SK-N-SH (cell line): ENCODE data around the gene DCUN1D1. TPM values are rescaled to one million over a fixed set of nuclear protein-coding genes. Genes with fewer than 3 reads are reported as not detected.

ENCODE experiments used
- CTCF ChIA-PET: fragments of 300-600, 350-600 bp; formaldehyde crosslinking; extraction: SDS; loops from one replicate; lab custom pipeline; 2021; lab: Yijun Ruan, JAX
- POLR2A ChIA-PET: fragments of 350-600 bp; sonication (Branson Sonifier 250); formaldehyde crosslinking; extraction: SDS; loops from one replicate; lab custom pipeline; 2020; ENCODE audit warnings: antibody characterized with exemption, inconsistent platforms; lab: Yijun Ruan, JAX
- DNase-seq: peaks from one replicate; pipeline ENCODE4 v3.0.0; 2012
- H2AFZ ChIP-seq: fragments of 200-600 bp; sonication (generic); 2 replicates; pipeline ENCODE4 v1.8.1; 2016; ENCODE audit warnings: antibody characterized with exemption, mild to moderate bottlenecking, low read depth
- H3F3A ChIP-seq: fragments of 200-600 bp; sonication (generic); replicated peaks from 2 replicates; pipeline ENCODE3; 2016; ENCODE audit warnings: antibody characterized with exemption, mild to moderate bottlenecking; ENCODE audit not compliant: insufficient read depth
- H3K27ac ChIP-seq, 2 experiments: fragments of 200-500 bp in 1 of 2; fragments of 200-600 bp in 1 of 2; sonication (Bioruptor generic) in 1 of 2; sonication (generic), shearing (Covaris generic) in 1 of 2; 2 replicates each; pipeline versions ENCODE4 v1.5.1 to v1.6.1; 2014 to 2016; ENCODE audit warnings: low read depth in 2 of 2, inconsistent platforms in 1 of 2, low read length in 1 of 2, mild to moderate bottlenecking in 1 of 2, mixed read lengths in 1 of 2
- H3K27me3 ChIP-seq: fragments of 200-600 bp; sonication (generic), shearing (Covaris generic); 2 replicates; pipeline ENCODE4 v1.6.1; 2016; ENCODE audit warnings: mixed run types; ENCODE audit not compliant: insufficient read depth
- H3K36me3 ChIP-seq, 2 experiments: fragments of 200-500 bp in 1 of 2; fragments of 200-600 bp in 1 of 2; sonication (Bioruptor generic) in 1 of 2; sonication (generic) in 1 of 2; replicated peaks in 1 of 2; 2 replicates each; pipeline versions ENCODE3 to v1.5.1; 2014 to 2016; ENCODE audit warnings: low read length in 1 of 2, mild to moderate bottlenecking in 1 of 2; ENCODE audit not compliant: insufficient read depth in 2 of 2, control insufficient read depth in 1 of 2
- H3K4me1 ChIP-seq, 2 experiments: fragments of 200-500 bp in 1 of 2; fragments of 200-600 bp in 1 of 2; sonication (Bioruptor generic) in 1 of 2; sonication (generic), shearing (Covaris generic) in 1 of 2; 2 replicates each; pipeline versions ENCODE4 v1.5.1 to v1.6.1; 2014 to 2016; ENCODE audit warnings: low read depth in 1 of 2, low read length in 1 of 2, mixed run types in 1 of 2; ENCODE audit not compliant: insufficient read depth in 2 of 2, control insufficient read depth in 1 of 2
- H3K4me2 ChIP-seq: fragments of 200-600 bp; sonication (generic), shearing (Covaris generic); 2 replicates; pipeline ENCODE4 v1.6.1; 2017; ENCODE audit warnings: mixed run types
- H3K4me3 ChIP-seq, 2 experiments: fragments of 200-500 bp in 1 of 2; fragments of 200-600 bp in 1 of 2; sonication (Bioruptor generic) in 1 of 2; sonication (generic), shearing (Covaris generic) in 1 of 2; 2 replicates each; pipeline versions ENCODE4 v1.5.1 to v1.8.1; 2014 to 2016; ENCODE audit warnings: low read depth in 2 of 2, inconsistent platforms in 1 of 2, low read length in 1 of 2, mild to moderate bottlenecking in 1 of 2, mixed read lengths in 1 of 2, moderate library complexity in 1 of 2
- H3K79me2 ChIP-seq: fragments of 200-600 bp; sonication (generic); 2 replicates; pipeline ENCODE4 v1.8.1; 2017; ENCODE audit warnings: mild to moderate bottlenecking; ENCODE audit not compliant: insufficient read depth
- H3K9ac ChIP-seq: fragments of 200-600 bp; sonication (generic); 2 replicates; pipeline ENCODE4 v1.6.1; 2017; ENCODE audit warnings: mixed run types
- H3K9me2 ChIP-seq: fragments of 200-600 bp; sonication (generic); 2 replicates; pipeline ENCODE4 v1.6.1; 2017; ENCODE audit warnings: mixed run types
- H3K9me3 ChIP-seq: fragments of 200-600 bp; sonication (generic); 2 replicates; pipeline ENCODE4 v1.6.1; 2017; ENCODE audit warnings: mixed run types, mild to moderate bottlenecking, moderate library complexity
- H4K20me1 ChIP-seq: fragments of 200-600 bp; sonication (generic); 2 replicates; pipeline ENCODE4 v1.6.1; 2017; ENCODE audit warnings: mild to moderate bottlenecking, mixed run types; ENCODE audit not compliant: insufficient read depth
- CHD2 ChIP-seq: fragments of 150-350 bp; IDR thresholded peaks from 2 replicates; pipeline ENCODE4 v1.6.1; 2018; ENCODE audit warnings: low read length; ENCODE audit not compliant: partially characterized antibody
- ELF1 ChIP-seq: IDR thresholded peaks from 2 replicates; pipeline ENCODE4 v1.4.0; 2012
- EP300 ChIP-seq, 2 experiments: IDR thresholded peaks; 2 replicates each; pipeline versions ENCODE4 v1.4.0 to v1.6.1; 2012; ENCODE audit warnings: borderline replicate concordance in 1 of 2, low read depth in 1 of 2, low read length in 1 of 2
- EZH2phosphoT487 ChIP-seq: fragments of 200-600 bp; sonication (generic); IDR thresholded peaks from 2 replicates; pipeline ENCODE4 v1.6.1; 2017; ENCODE audit warnings: low read depth, mixed run types, mild to moderate bottlenecking, antibody characterized with exemption, moderate library complexity, borderline replicate concordance
- FOXJ3 ChIP-seq: sonication (generic); formaldehyde crosslinking; IDR thresholded peaks from 2 replicates; pipeline ENCODE4 v1.5.1; 2020; ENCODE audit warnings: mild to moderate bottlenecking, missing genetic modification reagents
- FOXM1 ChIP-seq: IDR thresholded peaks from 2 replicates; pipeline ENCODE4 v1.4.0; 2012; ENCODE audit warnings: low read depth, mild to moderate bottlenecking
- GABPA ChIP-seq: IDR thresholded peaks from 2 replicates; pipeline ENCODE4 v1.4.0; 2012; ENCODE audit warnings: low read depth, mild to moderate bottlenecking
- GATA2 ChIP-seq: sonication (generic); formaldehyde crosslinking; IDR thresholded peaks from 2 replicates; pipeline ENCODE4 v1.5.0; 2020; ENCODE audit warnings: mild to moderate bottlenecking, missing genetic modification reagents
- JUND ChIP-seq: IDR thresholded peaks from 2 replicates; pipeline ENCODE4 v1.4.0; 2012
- MEF2A ChIP-seq: IDR thresholded peaks from 2 replicates; pipeline ENCODE4 v1.4.0; 2012; ENCODE audit warnings: low read depth, borderline replicate concordance
- MXI1 ChIP-seq: IDR thresholded peaks from 2 replicates; pipeline ENCODE4 v1.6.1; 2012; ENCODE audit warnings: mild to moderate bottlenecking, low read depth, low read length, improper control_type of control experiment
- NRF1 ChIP-seq: IDR thresholded peaks from 2 replicates; pipeline ENCODE4 v1.6.1; 2012; ENCODE audit warnings: low read depth, mild to moderate bottlenecking, low read length
- POLR2AphosphoS5 ChIP-seq: IDR thresholded peaks from 2 replicates; pipeline ENCODE4 v1.6.1; 2012; ENCODE audit warnings: low read depth, low read length
- RAD21 ChIP-seq: IDR thresholded peaks from 2 replicates; pipeline ENCODE4 v1.6.1; 2012; ENCODE audit warnings: mild to moderate bottlenecking, low read length
- SIN3A ChIP-seq: IDR thresholded peaks from 2 replicates; pipeline ENCODE4 v1.6.1; 2012; ENCODE audit warnings: low read depth, mild to moderate bottlenecking, low read length, moderate library complexity, borderline replicate concordance
- SMC3 ChIP-seq: IDR thresholded peaks from 2 replicates; pipeline ENCODE4 v1.6.1; 2012; ENCODE audit warnings: low read depth, low read length, improper control_type of control experiment
- TCF12 ChIP-seq: IDR thresholded peaks from 2 replicates; pipeline ENCODE4 v1.4.0; 2012
- TEAD4 ChIP-seq: IDR thresholded peaks from 2 replicates; pipeline ENCODE4 v1.4.0; 2012; ENCODE audit warnings: mild to moderate bottlenecking, borderline replicate concordance; ENCODE audit not compliant: insufficient read depth
- WGBS: methylation state at CpG from one replicate; pipeline ENCODE4 v1.1.6; 2017; ENCODE audit warnings: low lambda C conversion rate; 5-methylcytosine and 5-hydroxymethylcytosine counted together
- polyA plus RNA-seq, 3 experiments: library from polyadenylated mRNA; depleted of rRNA; stranded (reverse); fragments of >200 nt; gene quantifications; 2 replicates each; pipeline ENCODE4 v1.2.3, GENCODE V29; 2012
- TF ChIP-seq, protein P1 (sequence below): fragments of 150-350 bp; IDR thresholded peaks from 2 replicates; pipeline ENCODE4 v1.6.1; 2017; ENCODE audit warnings: antibody characterized with exemption, low read length, low read depth, borderline replicate concordance
- TF ChIP-seq, protein P2 (sequence below): IDR thresholded peaks from 2 replicates; pipeline ENCODE4 v1.4.0; 2012; ENCODE audit warnings: low read depth, borderline replicate concordance
- TF ChIP-seq, protein P3 (sequence below): fragments of 150-350 bp; IDR thresholded peaks from 2 replicates; pipeline ENCODE4 v1.6.1; 2016; ENCODE audit warnings: mild to moderate bottlenecking, low read depth, low read length
- TF ChIP-seq, protein P4 (sequence below): IDR thresholded peaks from 2 replicates; pipeline ENCODE4; 2012

The DCUN1D1 gene
- polyA plus RNA-seq, 1 of the 3 experiments (the other 2 are of a cell fraction): 4.5 TPM

DNA sequence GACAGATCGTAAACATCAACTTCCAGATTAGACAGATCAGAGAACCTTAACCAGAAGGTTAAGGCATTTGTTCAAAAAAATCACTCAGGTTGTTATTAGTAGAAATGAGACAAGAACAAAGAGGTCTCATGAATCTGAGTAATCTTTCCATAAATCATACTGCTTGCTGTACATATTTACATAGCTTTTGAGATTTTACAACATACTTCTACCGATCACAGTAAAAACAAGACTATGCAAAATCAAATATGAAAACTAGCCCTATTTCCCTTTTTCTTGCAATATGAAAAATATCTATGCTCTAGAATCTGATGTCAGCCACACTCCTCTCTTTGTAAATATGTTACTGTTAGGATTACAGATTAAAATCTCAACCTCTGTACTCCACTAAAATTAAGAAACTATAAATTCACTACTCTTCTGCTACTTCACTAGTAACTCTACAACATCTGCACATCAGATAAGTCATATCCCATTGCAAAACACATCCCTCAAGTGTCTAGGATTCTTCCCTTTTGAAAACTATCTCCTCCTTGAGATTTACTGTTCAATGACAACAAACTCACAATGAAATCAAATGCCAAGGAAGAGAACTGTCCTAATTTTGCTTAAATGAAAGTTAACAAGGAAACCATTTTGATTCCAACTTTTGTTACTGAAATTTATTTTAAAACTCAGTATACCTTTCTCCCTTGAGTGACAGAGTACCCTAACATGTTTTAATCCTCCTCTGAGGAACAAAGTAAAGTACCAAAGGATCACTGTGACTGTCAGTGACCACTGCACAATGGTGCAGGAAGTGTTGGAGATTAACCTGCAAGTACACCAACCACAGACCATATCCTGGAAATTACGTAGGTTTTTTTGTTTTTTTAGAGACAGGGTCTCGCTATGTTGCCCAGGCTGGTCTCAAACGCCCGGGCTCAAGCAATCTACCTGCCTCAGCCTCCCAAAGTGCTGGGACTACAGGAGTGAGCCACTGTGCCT, 12.8 kb downstream of the DCUN1D1 start:
- Histone ChIP-seq H3F3A (peaks cover 9% of the 10 kb centered on the region), H2AFZ (no peak overlapping the region), H3K4me2 (no peak overlapping the region), H4K20me1 (peaks cover 35% of the 10 kb centered on the region), H3K27ac (no peak overlapping the region), H3K27me3 (no peaks in the 10 kb centered on the region), H3K4me1 (peaks cover 4 to 14% of the 10 kb centered on the region in 2 experiments; a peak in 2 of 4 replicates), H3K9me3 (no peaks in the 10 kb centered on the region), H3K9ac (no peak overlapping the region), H3K9me2 (no peaks in the 10 kb centered on the region), H3K4me3 (no peak overlapping the region), H3K79me2 (peaks cover 95% of the 10 kb centered on the region), H3K36me3 (peaks cover 4 to 12% of the 10 kb centered on the region in 2 experiments)
- ChIA-PET CTCF (no interaction called here), POLR2A (no interaction called here)
- 91% methylated on average over 6 of the region's 6 CpGs for WGBS
- no peak for DNase-seq
- TF ChIP-seq, protein P1, sequence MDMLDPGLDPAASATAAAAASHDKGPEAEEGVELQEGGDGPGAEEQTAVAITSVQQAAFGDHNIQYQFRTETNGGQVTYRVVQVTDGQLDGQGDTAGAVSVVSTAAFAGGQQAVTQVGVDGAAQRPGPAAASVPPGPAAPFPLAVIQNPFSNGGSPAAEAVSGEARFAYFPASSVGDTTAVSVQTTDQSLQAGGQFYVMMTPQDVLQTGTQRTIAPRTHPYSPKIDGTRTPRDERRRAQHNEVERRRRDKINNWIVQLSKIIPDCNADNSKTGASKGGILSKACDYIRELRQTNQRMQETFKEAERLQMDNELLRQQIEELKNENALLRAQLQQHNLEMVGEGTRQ: no peak
- TF ChIP-seq CHD2 (no peak), FOXJ3 (CRISPR knock-in tag) (no peak), RAD21 (no peak), FOXM1 (no peak), MEF2A (no peak), TEAD4 (no peak), POLR2AphosphoS5 (no peak), TCF12 (no peak), ELF1 (no peak), GATA2 (CRISPR knock-in tag) (no peak), GABPA (no peak)
- TF ChIP-seq, protein P2, sequence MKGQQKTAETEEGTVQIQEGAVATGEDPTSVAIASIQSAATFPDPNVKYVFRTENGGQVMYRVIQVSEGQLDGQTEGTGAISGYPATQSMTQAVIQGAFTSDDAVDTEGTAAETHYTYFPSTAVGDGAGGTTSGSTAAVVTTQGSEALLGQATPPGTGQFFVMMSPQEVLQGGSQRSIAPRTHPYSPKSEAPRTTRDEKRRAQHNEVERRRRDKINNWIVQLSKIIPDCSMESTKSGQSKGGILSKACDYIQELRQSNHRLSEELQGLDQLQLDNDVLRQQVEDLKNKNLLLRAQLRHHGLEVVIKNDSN: no peak

DNA sequence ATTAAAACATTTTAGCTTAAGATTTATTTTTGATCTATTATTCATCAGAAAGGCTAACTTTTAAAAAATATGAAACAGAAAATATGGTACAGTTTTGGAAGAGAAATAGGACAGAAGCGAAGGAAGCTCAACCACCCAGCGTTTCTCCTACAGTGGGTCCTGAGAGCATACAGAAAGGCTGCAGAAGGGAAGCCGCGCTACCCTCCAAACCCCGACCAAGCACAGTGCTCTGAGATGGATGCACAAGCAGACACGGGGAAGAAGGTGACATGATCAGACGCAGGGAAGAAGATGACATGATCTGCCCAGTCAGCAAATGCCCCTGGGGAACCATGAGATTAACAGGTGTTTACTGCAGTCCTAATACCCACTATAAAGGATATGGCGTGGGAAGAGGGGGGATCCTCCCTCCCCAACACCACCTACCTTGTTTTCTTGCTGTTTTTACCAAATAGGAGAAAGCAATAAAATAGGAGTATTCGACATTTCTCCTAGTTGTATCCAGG, 14.4 kb downstream of the DCUN1D1 start:
- Histone ChIP-seq H3K4me1 (peaks cover 4 to 14% of the 10 kb centered on the region in 2 experiments; a peak in 2 of 4 replicates), H3K9ac (no peak overlapping the region), H3K27me3 (no peaks in the 10 kb centered on the region), H3F3A (peaks cover 15% of the 10 kb centered on the region), H3K9me3 (no peaks in the 10 kb centered on the region), H2AFZ (no peak overlapping the region), H4K20me1 (peaks cover 27% of the 10 kb centered on the region), H3K9me2 (no peaks in the 10 kb centered on the region), H3K36me3 (peaks cover 14 to 16% of the 10 kb centered on the region in 2 experiments)
- CTCF ChIA-PET: no interaction called here
- TF ChIP-seq EZH2phosphoT487 (no peak), SMC3 (no peak), NRF1 (no peak), CHD2 (no peak), JUND (no peak), GATA2 (CRISPR knock-in tag) (no peak), TCF12 (no peak), SIN3A (no peak), EP300 (IDR thresholded peaks at IDR 0.05; ENCODE audit: borderline replicate concordance in 1 of 2, low read depth in 1 of 2, low read length in 1 of 2) (no peak), MXI1 (no peak), TEAD4 (no peak), RAD21 (no peak)
- TF ChIP-seq, protein P3, sequence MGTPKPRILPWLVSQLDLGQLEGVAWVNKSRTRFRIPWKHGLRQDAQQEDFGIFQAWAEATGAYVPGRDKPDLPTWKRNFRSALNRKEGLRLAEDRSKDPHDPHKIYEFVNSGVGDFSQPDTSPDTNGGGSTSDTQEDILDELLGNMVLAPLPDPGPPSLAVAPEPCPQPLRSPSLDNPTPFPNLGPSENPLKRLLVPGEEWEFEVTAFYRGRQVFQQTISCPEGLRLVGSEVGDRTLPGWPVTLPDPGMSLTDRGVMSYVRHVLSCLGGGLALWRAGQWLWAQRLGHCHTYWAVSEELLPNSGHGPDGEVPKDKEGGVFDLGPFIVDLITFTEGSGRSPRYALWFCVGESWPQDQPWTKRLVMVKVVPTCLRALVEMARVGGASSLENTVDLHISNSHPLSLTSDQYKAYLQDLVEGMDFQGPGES: no peak
- TF ChIP-seq, protein P4, sequence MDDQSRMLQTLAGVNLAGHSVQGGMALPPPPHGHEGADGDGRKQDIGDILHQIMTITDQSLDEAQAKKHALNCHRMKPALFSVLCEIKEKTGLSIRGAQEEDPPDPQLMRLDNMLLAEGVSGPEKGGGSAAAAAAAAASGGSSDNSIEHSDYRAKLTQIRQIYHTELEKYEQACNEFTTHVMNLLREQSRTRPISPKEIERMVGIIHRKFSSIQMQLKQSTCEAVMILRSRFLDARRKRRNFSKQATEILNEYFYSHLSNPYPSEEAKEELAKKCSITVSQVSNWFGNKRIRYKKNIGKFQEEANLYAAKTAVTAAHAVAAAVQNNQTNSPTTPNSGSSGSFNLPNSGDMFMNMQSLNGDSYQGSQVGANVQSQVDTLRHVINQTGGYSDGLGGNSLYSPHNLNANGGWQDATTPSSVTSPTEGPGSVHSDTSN: no peak
- TF ChIP-seq, all 33 proteins: peak for 0
- Histone ChIP-seq H3K79me2 (peaks cover 79% of the 10 kb centered on the region), H3K4me2 (no peak overlapping the region), H3K27ac (no peak overlapping the region), H3K4me3 (no peak overlapping the region)
- POLR2A ChIA-PET: no interaction called here
- 93% methylated on average over 9 of the region's 9 CpGs for WGBS
- no peak for DNase-seq
